K562 (cell line): ENCODE results near the gene SMAP2. TPM values are rescaled to one million over a fixed set of nuclear protein-coding genes. Genes with fewer than 3 reads are reported as not detected.
A peak's percentile ranks its signal among the peaks of the same experiment; 100 is the strongest.

ENCODE experiments used
- ATAC-seq: fragments of 200-7000 bp; cut with Tn5 transposase; 3 replicates; pipeline ENCODE4 v1.9.1; 2020; ENCODE audit warnings: moderate library complexity
- BruUV-seq: library from RNA; stranded (reverse); fragments of 400-500 nt; replicated peaks from 2 replicates; lab custom pipeline; 2021; lab: Mats Ljungman, UMichigan
- CTCF ChIA-PET: fragments of 300-600 bp; formaldehyde crosslinking; extraction: SDS; loops from one replicate; lab custom pipeline; 2021; ENCODE audit warnings: low intra/inter-chr PET ratio; lab: Yijun Ruan, JAX
- POLR2A ChIA-PET: fragments of 300-600, 350-650 bp; sonication (Branson Sonifier 250); formaldehyde crosslinking; extraction: SDS; loops from one replicate; lab custom pipeline; 2021; ENCODE audit warnings: antibody characterized with exemption, inconsistent platforms; lab: Yijun Ruan, JAX
- DNase-seq, 4 experiments: peaks; one replicate each; pipeline versions ENCODE4 v3.0.0 to v3.0.0-alpha.2; 2011 to 2018; ENCODE audit warnings: low spot score in 3 of 4, mixed read lengths in 3 of 4; ENCODE audit errors: extremely low read depth in 1 of 4
- FAIRE-seq: peaks from 2 replicates; lab custom pipeline; 2011; peaks lifted over from hg19 to GRCh38; lab: Jason Lieb, UNC
- H2AFZ ChIP-seq: 2 replicates; pipeline ENCODE4 v1.6.0; 2011; ENCODE audit warnings: low read depth, low read length, control low read depth, inconsistent platforms
- H3K27ac ChIP-seq: fragments of 200-600 bp; 3 replicates; pipeline ENCODE4 v1.8.0; 2011; ENCODE audit warnings: low read depth, mild to moderate bottlenecking, control low read depth, inconsistent platforms, low read length, moderate library complexity, mixed read lengths; ENCODE audit errors: extremely low read depth
- H3K27me3 ChIP-seq, 2 experiments: fragments of 300-600 bp in 1 of 2; 2 replicates in 1 of 2; 3 replicates in 1 of 2; pipeline versions ENCODE4 v1.6.0 to v1.8.0; 2011; ENCODE audit warnings: inconsistent platforms in 2 of 2, low read length in 2 of 2, mild to moderate bottlenecking in 1 of 2, mixed read lengths in 1 of 2, moderate library complexity in 1 of 2; ENCODE audit not compliant: control insufficient read depth in 2 of 2, insufficient read depth in 2 of 2
- H3K36me3 ChIP-seq: fragments of 300-600 bp; 3 replicates; pipeline ENCODE4 v1.8.0; 2011; ENCODE audit warnings: mild to moderate bottlenecking, low read length, inconsistent platforms; ENCODE audit not compliant: control insufficient read depth, insufficient read depth
- H3K4me1 ChIP-seq, 2 experiments: fragments of 200-600 bp in 1 of 2; replicated peaks in 1 of 2; 2 replicates in 1 of 2; 3 replicates in 1 of 2; pipeline versions ENCODE4 v1.5.1 to v1.8.0; 2011; ENCODE audit warnings: inconsistent platforms in 2 of 2, low read length in 2 of 2, mild to moderate bottlenecking in 1 of 2, mixed read lengths in 1 of 2, moderate library complexity in 1 of 2; ENCODE audit not compliant: control insufficient read depth in 2 of 2, insufficient read depth in 2 of 2
- H3K4me2 ChIP-seq: 2 replicates; pipeline ENCODE4 v1.6.1; 2011; ENCODE audit warnings: low read length, control low read depth, inconsistent platforms, mixed read lengths; ENCODE audit not compliant: insufficient read depth
- H3K4me3 ChIP-seq: fragments of 200-600 bp; sonication (generic), shearing (Covaris generic); 2 replicates; pipeline ENCODE4 v1.5.1; 2016; ENCODE audit warnings: control low read depth, inconsistent platforms
- H3K79me2 ChIP-seq: fragments of 200-600 bp; 3 replicates; pipeline ENCODE4 v1.8.0; 2011; ENCODE audit warnings: low read length, inconsistent platforms; ENCODE audit not compliant: control insufficient read depth, insufficient read depth
- H3K9ac ChIP-seq, 2 experiments: 2 replicates each; pipeline versions ENCODE4 v1.6.0 to v1.6.1; 2011; ENCODE audit warnings: low read depth in 2 of 2, low read length in 2 of 2, control low read depth in 1 of 2, inconsistent platforms in 1 of 2, mild to moderate bottlenecking in 1 of 2, mixed read lengths in 1 of 2; ENCODE audit not compliant: insufficient read depth in 1 of 2
- H3K9me1 ChIP-seq: one replicate; pipeline ENCODE4 v1.6.0; 2011; ENCODE audit warnings: inconsistent platforms, mild to moderate bottlenecking, low read length, moderate library complexity; ENCODE audit not compliant: control insufficient read depth, insufficient read depth
- H3K9me3 ChIP-seq: replicated peaks from 2 replicates; pipeline ENCODE4 v1.5.1; 2011; ENCODE audit warnings: low read depth, low read length, inconsistent platforms; ENCODE audit not compliant: control insufficient read depth, insufficient read depth
- H4K20me1 ChIP-seq: replicated peaks from 2 replicates; pipeline ENCODE4 v1.6.1; 2011; ENCODE audit warnings: low read length, inconsistent platforms, mixed read lengths; ENCODE audit not compliant: control insufficient read depth, insufficient read depth
- BRD4 ChIP-seq: fragments of 200-600 bp; sonication (generic); IDR thresholded peaks from 2 replicates; pipeline ENCODE4 v1.6.1; 2017; ENCODE audit warnings: inconsistent platforms
- CEBPB ChIP-seq: fragments of 450-650 bp; IDR thresholded peaks from 2 replicates; pipeline ENCODE4 v1.6.1; 2016; ENCODE audit warnings: missing genetic modification characterization, missing compliant biosample characterization
- GATA2 ChIP-seq: sonication (generic); formaldehyde crosslinking; IDR thresholded peaks from 2 replicates; pipeline ENCODE4 v1.4.0; 2020; ENCODE audit warnings: mild to moderate bottlenecking, missing genetic modification reagents
- KDM1A ChIP-seq, 2 experiments: fragments of 450-650 bp; IDR thresholded peaks; 2 replicates each; pipeline ENCODE4 v1.6.1; 2016; ENCODE audit warnings: mild to moderate bottlenecking in 2 of 2
- NR2F6 ChIP-seq: fragments of 450-650 bp; formaldehyde crosslinking; IDR thresholded peaks from 2 replicates; pipeline ENCODE4 v1.4.0; 2020; ENCODE audit warnings: mild to moderate bottlenecking
- RCOR1 ChIP-seq, 2 experiments: IDR thresholded peaks; 2 replicates each; pipeline ENCODE4 v1.6.1; 2012; ENCODE audit warnings: low read depth in 2 of 2, low read length in 2 of 2, borderline replicate concordance in 1 of 2, improper control_type of control experiment in 1 of 2
- TBL1XR1 ChIP-seq, 2 experiments: IDR thresholded peaks; 2 replicates each; pipeline ENCODE4 v1.6.1; 2012; ENCODE audit warnings: improper control_type of control experiment in 2 of 2, low read length in 2 of 2, mild to moderate bottlenecking in 1 of 2
- TCF7L2 ChIP-seq: fragments of 150-350 bp; IDR thresholded peaks from 2 replicates; pipeline ENCODE4 v1.6.1; 2016; ENCODE audit warnings: low read depth, mild to moderate bottlenecking, low read length, moderate library complexity
- ZBTB17 ChIP-seq: fragments of 450-650 bp; formaldehyde crosslinking; IDR thresholded peaks from 2 replicates; pipeline ENCODE4 v1.4.0; 2020; ENCODE audit warnings: mild to moderate bottlenecking
- ZNF431 ChIP-seq: sonication (generic); formaldehyde crosslinking; IDR thresholded peaks from 2 replicates; pipeline ENCODE4 v1.8.0; 2022; ENCODE audit warnings: mild to moderate bottlenecking, missing genetic modification reagents
- WGBS: fragments of 100-300 bp; shearing (Covaris generic); methylation state at CpG from one replicate; pipeline ENCODE4 v1.1.6; 2016; ENCODE audit warnings: low coverage, mixed read lengths; ENCODE audit not compliant: insufficient coverage; ENCODE audit errors: missing lambda C conversion rate; 5-methylcytosine and 5-hydroxymethylcytosine counted together
- in situ Hi-C: fragments of 300-500 bp; cut with MboI; formaldehyde crosslinking; loops from 4 replicates; pipeline ENCODE4 v1.15.0; 2018; ENCODE audit warnings: inconsistent platforms, mixed read lengths
- intact Hi-C: fragments of 100-400 bp; cut with micrococcal nuclease; formaldehyde crosslinking; loops from 2 replicates; pipeline ENCODE4 v1.14.2; 2022
- polyA plus RNA-seq, 8 experiments: library from polyadenylated mRNA; depleted of rRNA in 4 of 8; stranded (reverse) in 5 of 8; unstranded in 3 of 8; fragments of >200 nt; fragmentation: Nextera tagmentation in 2 of 8; fragmentation: Illumina TruSeq in 1 of 8; extraction: Ambion mirVana in 2 of 8; extraction: Trizol in 1 of 8; gene quantifications; 2 replicates each; pipeline versions ENCODE4 v1.2.1 to v1.2.3, GENCODE V29; 2011 to 2014; ENCODE audit warnings: inconsistent platforms in 1 of 8, missing spikeins in 1 of 8
- total RNA-seq, 7 experiments: library from RNA; depleted of rRNA in 6 of 7; stranded (reverse); fragments of >200 nt in 6 of 7; fragmentation: Illumina TruSeq in 2 of 7; extraction: Trizol in 2 of 7; gene quantifications; 2 replicates each; pipeline versions ENCODE4 v1.2.1 to v1.2.3, GENCODE V29; 2011 to 2021; ENCODE audit warnings: low replicate concordance in 1 of 7

Gene SMAP2
- total and polyA plus RNA-seq, 9 of the 15 experiments (the other 6 are each of a cell fraction or from before 2014, with no cell fraction given): 38.7 to 212 (median 94.1) TPM

GRCh38 chr1:40351124-40351523 is 22.4 kb upstream of the SMAP2 start:
- Histone ChIP-seq H3K9ac (no peak overlapping the region), H3K27ac (no peak overlapping the region), H3K36me3 (no peaks in the 10 kb centered on the region), H3K9me1 (no peaks in the 10 kb centered on the region), H2AFZ (0 out of 2 replicates have a peak overlapping the region, but pooled peaks have one; percentile 33), H3K4me3 (no peak overlapping the region), H3K79me2 (no peaks in the 10 kb centered on the region), H4K20me1 (no peaks in the 10 kb centered on the region), H3K4me1 (no peaks in the 10 kb centered on the region; a peak in 1 of 5 replicates), H3K9me3 (no peaks in the 10 kb centered on the region), H3K27me3 (no peaks in the 10 kb centered on the region), H3K4me2 (no peak overlapping the region)
- BruUV-seq: no TSS peak
- DNase-seq (no peak), ATAC-seq (no peak), FAIRE-seq (peak; percentile 48)
- CTCF ChIA-PET: no interaction called here
- in situ Hi-C loops: no loop called here
- TF ChIP-seq TCF7L2: no peak
- no peak for TF ChIP-seq ZNF431
- no peak for TF ChIP-seq NR2F6
- no peak for TF ChIP-seq GATA2 (CRISPR knock-in tag)
- no peak for TF ChIP-seq BRD4
- no peak for TF ChIP-seq TBL1XR1 (IDR thresholded peaks at IDR 0.05; ENCODE audit: low read length in 2 of 2)
- no peak for TF ChIP-seq ZBTB17 (CRISPR knock-in tag)
- TF ChIP-seq CEBPB (tag): 0 out of 2 replicates have a peak, but pooled peaks have one; percentile 13
- TF ChIP-seq KDM1A (IDR thresholded peaks at IDR 0.05): peak; percentile 40 to 62
- peak in 1 of 2 experiments; percentile 67; a peak in 2 of 4 replicates for TF ChIP-seq RCOR1 (IDR thresholded peaks at IDR 0.05; ENCODE audit: borderline replicate concordance in 1 of 2, low read depth in 2 of 2, low read length in 2 of 2)
- intact Hi-C loops: no loop called here
- 4% methylated on average over 2 of the region's 2 CpGs for WGBS
- POLR2A ChIA-PET: no interaction called here
